ENCODE data around the gene CCDC171. TPM values are rescaled to one million over a fixed set of nuclear protein-coding genes. Genes with fewer than 3 reads are reported as not detected.

The CCDC171 gene
- total and polyA plus RNA-seq, 4 donors = 0.13 to 1.1 (median 0.43) TPM

GRCh38 chr9:15725953-15726352 lies 173.1 kb downstream of the CCDC171 start:
- H3K4me3 ChIP-seq (ENCODE audit: low read depth in 1 of 3, low read length in 3 of 3) = no peak overlapping the region
- H3K27ac ChIP-seq (ENCODE audit: low read depth in 1 of 2, low read length in 2 of 2) = no peak overlapping the region
- H3K27me3 ChIP-seq (ENCODE audit: control insufficient read depth in 4 of 4, insufficient read depth in 4 of 4, low read length in 3 of 4) = no peaks in the 10 kb centered on the region
- WGBS = 88% methylated on average over 1 of the region's 1 CpG
- H3K36me3 ChIP-seq (ENCODE audit: control insufficient read depth in 4 of 4, insufficient read depth in 3 of 4, low read depth in 1 of 4, low read length in 3 of 4) = no peaks in the 10 kb centered on the region
- no peak overlapping the region for H3K9ac ChIP-seq (ENCODE audit: low read depth in 1 of 2, low read length in 2 of 2)
- DNase-seq (ENCODE audit: low spot score) = no peak
- H3K4me1 ChIP-seq (ENCODE audit: control insufficient read depth in 4 of 4, insufficient read depth in 4 of 4, low read length in 3 of 4) = no peaks in the 10 kb centered on the region
- H3K9me3 ChIP-seq (ENCODE audit: control insufficient read depth in 4 of 4, low read length in 3 of 4) = no peaks in the 10 kb centered on the region
- TF ChIP-seq HNF4G (IDR thresholded peaks at IDR 0.05) = no peak
- no peak for TF ChIP-seq FOXA2 (IDR thresholded peaks at IDR 0.05)
- no peak for TF ChIP-seq FOXA1 (IDR thresholded peaks at IDR 0.05)
- TF ChIP-seq REST (IDR thresholded peaks at IDR 0.05) = no peak
- no peak for TF ChIP-seq SP1 (IDR thresholded peaks at IDR 0.05)
- TF ChIP-seq EGR1 (IDR thresholded peaks at IDR 0.05; ENCODE audit: low read depth in 2 of 2) = no peak
- TF ChIP-seq RAD21 (IDR thresholded peaks at IDR 0.05) = no peak

GRCh38 chr9:15729507-15729906 lies 176.7 kb downstream of the CCDC171 start:
- Histone ChIP-seq H3K9me3 (ENCODE audit: control insufficient read depth in 4 of 4, low read length in 3 of 4) (no peaks in the 10 kb centered on the region), H3K4me1 (ENCODE audit: control insufficient read depth in 4 of 4, insufficient read depth in 4 of 4, low read length in 3 of 4) (no peaks in the 10 kb centered on the region), H3K36me3 (ENCODE audit: control insufficient read depth in 4 of 4, insufficient read depth in 3 of 4, low read depth in 1 of 4, low read length in 3 of 4) (no peaks in the 10 kb centered on the region), H3K9ac (ENCODE audit: low read depth in 1 of 2, low read length in 2 of 2) (no peak overlapping the region), H3K27me3 (ENCODE audit: control insufficient read depth in 4 of 4, insufficient read depth in 4 of 4, low read length in 3 of 4) (no peaks in the 10 kb centered on the region), H3K27ac (ENCODE audit: low read depth in 1 of 2, low read length in 2 of 2) (no peak overlapping the region), H3K4me3 (ENCODE audit: low read depth in 1 of 3, low read length in 3 of 3) (no peak overlapping the region)
- TF ChIP-seq FOXA1 (IDR thresholded peaks at IDR 0.05) = no peak
- TF ChIP-seq GABPA (IDR thresholded peaks at IDR 0.05 in 1 of 2, conservative IDR thresholded peaks at IDR 0.05 in 1 of 2) = no peak
- no peak for TF ChIP-seq HNF4G (IDR thresholded peaks at IDR 0.05)
- no peak for TF ChIP-seq HNF4A (conservative IDR thresholded peaks at IDR 0.05)
- no peak for TF ChIP-seq SP1 (IDR thresholded peaks at IDR 0.05)
- no peak for TF ChIP-seq RAD21 (IDR thresholded peaks at IDR 0.05)
- TF ChIP-seq NR2F2 (IDR thresholded peaks at IDR 0.05) = no peak
- no peak for TF ChIP-seq EGR1 (IDR thresholded peaks at IDR 0.05; ENCODE audit: low read depth in 2 of 2)
- no peak for TF ChIP-seq RXRA (IDR thresholded peaks at IDR 0.05)
- TF ChIP-seq, protein P1, sequence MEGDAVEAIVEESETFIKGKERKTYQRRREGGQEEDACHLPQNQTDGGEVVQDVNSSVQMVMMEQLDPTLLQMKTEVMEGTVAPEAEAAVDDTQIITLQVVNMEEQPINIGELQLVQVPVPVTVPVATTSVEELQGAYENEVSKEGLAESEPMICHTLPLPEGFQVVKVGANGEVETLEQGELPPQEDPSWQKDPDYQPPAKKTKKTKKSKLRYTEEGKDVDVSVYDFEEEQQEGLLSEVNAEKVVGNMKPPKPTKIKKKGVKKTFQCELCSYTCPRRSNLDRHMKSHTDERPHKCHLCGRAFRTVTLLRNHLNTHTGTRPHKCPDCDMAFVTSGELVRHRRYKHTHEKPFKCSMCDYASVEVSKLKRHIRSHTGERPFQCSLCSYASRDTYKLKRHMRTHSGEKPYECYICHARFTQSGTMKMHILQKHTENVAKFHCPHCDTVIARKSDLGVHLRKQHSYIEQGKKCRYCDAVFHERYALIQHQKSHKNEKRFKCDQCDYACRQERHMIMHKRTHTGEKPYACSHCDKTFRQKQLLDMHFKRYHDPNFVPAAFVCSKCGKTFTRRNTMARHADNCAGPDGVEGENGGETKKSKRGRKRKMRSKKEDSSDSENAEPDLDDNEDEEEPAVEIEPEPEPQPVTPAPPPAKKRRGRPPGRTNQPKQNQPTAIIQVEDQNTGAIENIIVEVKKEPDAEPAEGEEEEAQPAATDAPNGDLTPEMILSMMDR (IDR thresholded peaks at IDR 0.05; ENCODE audit: low read depth, low read length, missing input control) = no peak
- TF ChIP-seq, protein P2, sequence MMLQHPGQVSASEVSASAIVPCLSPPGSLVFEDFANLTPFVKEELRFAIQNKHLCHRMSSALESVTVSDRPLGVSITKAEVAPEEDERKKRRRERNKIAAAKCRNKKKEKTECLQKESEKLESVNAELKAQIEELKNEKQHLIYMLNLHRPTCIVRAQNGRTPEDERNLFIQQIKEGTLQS (IDR thresholded peaks at IDR 0.05) = no peak
- no peak for TF ChIP-seq REST (IDR thresholded peaks at IDR 0.05)
- no peak for TF ChIP-seq TAF1 (conservative IDR thresholded peaks at IDR 0.05)
- TF ChIP-seq, protein P3, sequence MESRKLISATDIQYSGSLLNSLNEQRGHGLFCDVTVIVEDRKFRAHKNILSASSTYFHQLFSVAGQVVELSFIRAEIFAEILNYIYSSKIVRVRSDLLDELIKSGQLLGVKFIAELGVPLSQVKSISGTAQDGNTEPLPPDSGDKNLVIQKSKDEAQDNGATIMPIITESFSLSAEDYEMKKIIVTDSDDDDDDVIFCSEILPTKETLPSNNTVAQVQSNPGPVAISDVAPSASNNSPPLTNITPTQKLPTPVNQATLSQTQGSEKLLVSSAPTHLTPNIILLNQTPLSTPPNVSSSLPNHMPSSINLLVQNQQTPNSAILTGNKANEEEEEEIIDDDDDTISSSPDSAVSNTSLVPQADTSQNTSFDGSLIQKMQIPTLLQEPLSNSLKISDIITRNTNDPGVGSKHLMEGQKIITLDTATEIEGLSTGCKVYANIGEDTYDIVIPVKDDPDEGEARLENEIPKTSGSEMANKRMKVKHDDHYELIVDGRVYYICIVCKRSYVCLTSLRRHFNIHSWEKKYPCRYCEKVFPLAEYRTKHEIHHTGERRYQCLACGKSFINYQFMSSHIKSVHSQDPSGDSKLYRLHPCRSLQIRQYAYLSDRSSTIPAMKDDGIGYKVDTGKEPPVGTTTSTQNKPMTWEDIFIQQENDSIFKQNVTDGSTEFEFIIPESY (IDR thresholded peaks at IDR 0.05) = no peak
- no peak for TF ChIP-seq YY1 (IDR thresholded peaks at IDR 0.05)
- TF ChIP-seq, protein P4, sequence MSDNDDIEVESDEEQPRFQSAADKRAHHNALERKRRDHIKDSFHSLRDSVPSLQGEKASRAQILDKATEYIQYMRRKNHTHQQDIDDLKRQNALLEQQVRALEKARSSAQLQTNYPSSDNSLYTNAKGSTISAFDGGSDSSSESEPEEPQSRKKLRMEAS (IDR thresholded peaks at IDR 0.05) = no peak
- no peak for TF ChIP-seq JUND (IDR thresholded peaks at IDR 0.05)
- WGBS = 79% methylated on average over 2 of the region's 2 CpGs
- no peak for DNase-seq (ENCODE audit: low spot score)

Measured in liver (tissue), 9 donors.